Natural killer cell (primary cell): ENCODE results near the gene MEGF6. TPM values are rescaled to one million over a fixed set of nuclear protein-coding genes. Genes with fewer than 3 reads are reported as not detected.

Experiments
- ATAC-seq, 3 donors: fragments of 150-1000 bp in 2 of 3; fragments of 200-7000 bp in 1 of 3; cut with Tn5 transposase; 1 replicate in 1 of 3; 2 replicates in 2 of 3; pipeline ENCODE4 v1.10.0; 2021; ENCODE audit warnings: mild to moderate bottlenecking in 2 of 3, moderate library complexity in 2 of 3
- DNase-seq, 2 donors: peaks; one replicate each; pipeline versions ENCODE4 v3.0.0 to v3.0.0-alpha.2; 2013 to 2021; ENCODE audit warnings: mixed read lengths in 1 of 2
- H3K27ac ChIP-seq: one replicate; pipeline ENCODE4 v1.5.1; 2013; ENCODE audit warnings: mild to moderate bottlenecking, low read length
- H3K27me3 ChIP-seq: one replicate; pipeline ENCODE4 v1.6.1; 2013; ENCODE audit warnings: low read length; ENCODE audit not compliant: control insufficient read depth, insufficient read depth
- H3K36me3 ChIP-seq: one replicate; pipeline ENCODE4 v1.6.1; 2013; ENCODE audit warnings: low read length; ENCODE audit not compliant: control insufficient read depth, insufficient read depth
- H3K4me1 ChIP-seq: one replicate; pipeline ENCODE4 v1.6.1; 2013; ENCODE audit warnings: low read length; ENCODE audit not compliant: control insufficient read depth, insufficient read depth
- H3K4me3 ChIP-seq: one replicate; pipeline ENCODE4 v1.5.1; 2013; ENCODE audit warnings: low read length
- H3K9me3 ChIP-seq: one replicate; pipeline ENCODE4 v1.6.1; 2013; ENCODE audit warnings: low read length; ENCODE audit not compliant: control insufficient read depth, insufficient read depth
- H3K27ac Mint-ChIP-seq, 2 donors: one replicate each; pipeline ENCODE4 v1.8.0; 2022; ENCODE audit warnings: mild to moderate bottlenecking in 2 of 2, mixed read lengths in 2 of 2, moderate library complexity in 1 of 2
- H3K27me3 Mint-ChIP-seq, 2 donors: one replicate each; pipeline ENCODE4 v1.8.0; 2022; ENCODE audit warnings: low read depth in 2 of 2, mixed read lengths in 2 of 2
- H3K36me3 Mint-ChIP-seq: one replicate; pipeline ENCODE4 v1.8.0; 2022; ENCODE audit warnings: mixed read lengths
- H3K4me1 Mint-ChIP-seq, 2 donors: one replicate each; pipeline ENCODE4 v1.8.0; 2022; ENCODE audit warnings: mixed read lengths in 2 of 2
- H3K4me3 Mint-ChIP-seq: one replicate; pipeline ENCODE4 v1.8.0; 2022; ENCODE audit warnings: mild to moderate bottlenecking, moderate library complexity, mixed read lengths
- H3K9me3 Mint-ChIP-seq, 2 donors: one replicate each; pipeline ENCODE4 v1.8.0; 2022; ENCODE audit warnings: mixed read lengths in 2 of 2
- CTCF ChIP-seq: fragments of 200-600 bp; IDR thresholded peaks from one replicate; pipeline ENCODE4 v1.8.0; 2022; ENCODE audit warnings: antibody characterized with exemption
- WGBS: methylation state at CpG from one replicate; pipeline ENCODE4 v1.1.7; 2013; ENCODE audit warnings: missing lambda C conversion rate; ENCODE audit not compliant: insufficient coverage; 5-methylcytosine and 5-hydroxymethylcytosine counted together
- intact Hi-C: fragments of 100-400 bp; cut with micrococcal nuclease; formaldehyde crosslinking; loops from one replicate; pipeline ENCODE4 v1.14.2; 2022
- total RNA-seq, 4 donors: library from RNA; stranded (reverse); fragments of 120-200 nt in 1 of 4; gene quantifications; one replicate each; pipeline versions ENCODE4 v1.2.3 to v1.2.4, GENCODE V29; 2013 to 2022

Gene MEGF6
- total RNA-seq, 3 donors from 2014 or later (not counting 1 experiment from before 2014, with no cell fraction given), result 3.1 to 15.6 (median 5.1) TPM

DNA sequence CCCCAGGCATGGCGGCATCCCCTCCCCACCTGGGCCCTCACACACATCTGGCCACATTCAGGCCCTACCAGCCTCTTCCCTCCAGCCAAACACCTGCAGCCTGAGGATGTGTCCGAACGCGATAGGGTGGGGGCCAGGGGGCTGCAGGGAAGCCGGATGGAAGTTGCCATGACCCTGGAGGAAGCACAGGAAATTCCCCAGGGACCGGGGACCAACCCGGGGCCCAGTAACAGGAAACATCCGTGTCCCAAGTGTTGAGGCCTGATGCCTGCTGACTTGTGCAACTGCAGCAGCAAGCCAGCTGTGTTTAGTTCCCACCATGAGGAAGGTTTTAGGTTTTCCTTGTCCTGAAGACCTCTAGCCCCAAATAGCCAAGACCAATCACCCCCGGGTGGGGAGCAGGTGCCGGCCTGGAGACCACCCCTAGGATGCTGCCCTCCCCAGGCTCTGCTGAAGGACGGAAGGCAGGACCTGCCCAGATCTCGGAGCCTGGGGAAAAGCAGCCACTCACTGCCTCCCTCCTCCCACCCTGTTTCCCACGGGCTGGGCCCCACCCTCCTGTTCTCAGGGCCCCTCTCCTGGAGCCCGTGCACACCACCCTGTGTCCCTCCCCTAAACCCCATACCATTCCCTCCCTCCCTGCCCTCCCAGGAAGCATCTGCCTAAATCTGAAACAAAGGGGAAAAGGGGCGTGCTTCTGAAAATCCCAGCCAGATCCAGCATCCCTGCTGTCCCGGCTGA, 29.8 kb downstream of the MEGF6 start:
- Histone ChIP-seq H3K27me3 (no peaks in the 10 kb centered on the region), H3K4me3 (no peak overlapping the region), H3K27ac (no peak overlapping the region), H3K36me3 (no peaks in the 10 kb centered on the region), H3K4me1 (no peaks in the 10 kb centered on the region), H3K9me3 (no peaks in the 10 kb centered on the region)
- no peaks in the 10 kb centered on the region for H3K4me1 Mint-ChIP-seq
- ATAC-seq, result no peak
- TF ChIP-seq CTCF, result no peak
- H3K27ac Mint-ChIP-seq, result no peak overlapping the region
- no peaks in the 10 kb centered on the region for H3K9me3 Mint-ChIP-seq
- H3K4me3 Mint-ChIP-seq, result no peak overlapping the region
- intact Hi-C loops, result no loop called here
- H3K27me3 Mint-ChIP-seq, result no peaks in the 10 kb centered on the region
- no peaks in the 10 kb centered on the region for H3K36me3 Mint-ChIP-seq
- DNase-seq, result no peak
- 77% methylated on average over 16 of the region's 16 CpGs for WGBS

GRCh38 chr1:3580231-3580630, 31.1 kb downstream of the MEGF6 start:
- Mint-ChIP-seq H3K9me3 (no peaks in the 10 kb centered on the region), H3K4me1 (no peaks in the 10 kb centered on the region), H3K27me3 (no peaks in the 10 kb centered on the region), H3K4me3 (no peak overlapping the region), H3K36me3 (no peaks in the 10 kb centered on the region), H3K27ac (no peak overlapping the region)
- no peak overlapping the region for H3K27ac ChIP-seq
- H3K36me3 ChIP-seq, result no peaks in the 10 kb centered on the region
- DNase-seq, result no peak
- ATAC-seq, result no peak
- intact Hi-C loops, result no loop called here
- no peak overlapping the region for H3K4me3 ChIP-seq
- H3K27me3 ChIP-seq, result no peaks in the 10 kb centered on the region
- H3K4me1 ChIP-seq, result no peaks in the 10 kb centered on the region
- WGBS, result 66% methylated on average over 8 of the region's 9 CpGs
- no peaks in the 10 kb centered on the region for H3K9me3 ChIP-seq
- no peak for TF ChIP-seq CTCF

- Histone ChIP-seq H3K27ac (no peak overlapping the region), H3K9me3 (no peaks in the 10 kb centered on the region), H3K27me3 (no peaks in the 10 kb centered on the region), H3K4me3 (no peak overlapping the region), H3K4me1 (no peaks in the 10 kb centered on the region), H3K36me3 (no peaks in the 10 kb centered on the region)
- Mint-ChIP-seq H3K27me3 (no peaks in the 10 kb centered on the region), H3K36me3 (no peaks in the 10 kb centered on the region), H3K9me3 (no peaks in the 10 kb centered on the region), H3K4me1 (no peaks in the 10 kb centered on the region), H3K4me3 (no peak overlapping the region), H3K27ac (no peak overlapping the region)
- no peak for TF ChIP-seq CTCF
- WGBS, result 90% methylated on average over 16 of the region's 16 CpGs
- intact Hi-C loops, result no loop called here
- ATAC-seq (no peak), DNase-seq (no peak)
Observed at GRCh38 chr1:3579626-3580025, 31.7 kb downstream of the MEGF6 start.

DNA sequence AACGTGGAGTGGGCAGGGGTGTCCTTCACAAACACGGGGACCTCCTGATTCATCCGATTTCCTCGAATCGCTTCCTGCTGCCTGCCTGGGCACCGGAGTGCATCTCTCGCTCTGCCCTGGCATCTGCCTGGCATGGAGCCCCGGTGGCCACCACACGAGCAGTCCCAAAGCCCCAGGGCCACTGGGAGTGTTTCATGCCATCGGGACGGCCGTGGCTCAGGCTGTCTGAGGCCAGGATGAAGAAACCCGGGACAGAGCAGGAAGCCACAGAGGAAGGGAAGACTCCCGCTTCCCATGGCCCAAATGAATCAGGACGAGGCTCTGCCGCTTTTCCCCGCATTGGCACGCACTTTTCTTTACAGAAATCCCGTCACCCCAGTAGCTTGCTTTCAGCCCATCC, 32.4 kb downstream of the MEGF6 start:
- Histone ChIP-seq H3K4me1 (no peaks in the 10 kb centered on the region), H3K27me3 (no peaks in the 10 kb centered on the region), H3K27ac (no peak overlapping the region), H3K9me3 (no peaks in the 10 kb centered on the region), H3K4me3 (no peak overlapping the region), H3K36me3 (no peaks in the 10 kb centered on the region)
- intact Hi-C loops, result no loop called here
- Mint-ChIP-seq H3K4me1 (no peaks in the 10 kb centered on the region), H3K9me3 (no peaks in the 10 kb centered on the region), H3K36me3 (no peaks in the 10 kb centered on the region), H3K27me3 (no peaks in the 10 kb centered on the region), H3K4me3 (no peak overlapping the region), H3K27ac (no peak overlapping the region)
- WGBS, result 91% methylated on average over 19 of the region's 19 CpGs
- DNase-seq, result no peak
- TF ChIP-seq CTCF, result no peak
- ATAC-seq, result no peak
